WI38 (cell line): Measurements from ENCODE around the gene NFS1.

Experiments used
- H3K4me3 ChIP-seq: 2 replicates; pipeline ENCODE4 v1.5.1; 2011; ENCODE audit warnings: low read depth, mild to moderate bottlenecking, control low read depth, low read length
- TF ChIP-seq, protein P1 (sequence below): IDR thresholded peaks from 2 replicates; pipeline ENCODE4 v1.5.1; 2012; ENCODE audit warnings: low read depth, mild to moderate bottlenecking, control low read depth, low read length

NFS1 gene

DNA sequence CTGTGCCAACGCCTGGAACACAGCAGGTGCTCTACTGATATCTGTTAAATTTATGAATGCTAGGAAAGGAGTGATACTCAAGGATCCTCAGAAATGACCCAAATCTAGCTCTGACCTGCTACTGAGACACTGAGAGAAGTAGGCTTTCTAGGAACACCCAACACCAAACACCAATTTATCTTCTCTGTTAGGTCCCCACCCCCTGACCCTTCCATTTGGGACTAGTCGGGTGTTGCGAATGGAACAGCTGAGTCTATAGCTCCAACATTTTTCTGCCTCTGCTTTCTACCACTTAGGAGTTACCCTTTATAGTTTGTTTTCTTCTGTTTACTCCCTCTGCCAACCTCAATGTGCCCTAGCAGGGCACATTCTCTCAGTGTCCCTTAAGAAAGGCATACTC, 58.4 kb downstream of the NFS1 start:
- H3K4me3 ChIP-seq, result no peak overlapping the region
- TF ChIP-seq, protein P1, sequence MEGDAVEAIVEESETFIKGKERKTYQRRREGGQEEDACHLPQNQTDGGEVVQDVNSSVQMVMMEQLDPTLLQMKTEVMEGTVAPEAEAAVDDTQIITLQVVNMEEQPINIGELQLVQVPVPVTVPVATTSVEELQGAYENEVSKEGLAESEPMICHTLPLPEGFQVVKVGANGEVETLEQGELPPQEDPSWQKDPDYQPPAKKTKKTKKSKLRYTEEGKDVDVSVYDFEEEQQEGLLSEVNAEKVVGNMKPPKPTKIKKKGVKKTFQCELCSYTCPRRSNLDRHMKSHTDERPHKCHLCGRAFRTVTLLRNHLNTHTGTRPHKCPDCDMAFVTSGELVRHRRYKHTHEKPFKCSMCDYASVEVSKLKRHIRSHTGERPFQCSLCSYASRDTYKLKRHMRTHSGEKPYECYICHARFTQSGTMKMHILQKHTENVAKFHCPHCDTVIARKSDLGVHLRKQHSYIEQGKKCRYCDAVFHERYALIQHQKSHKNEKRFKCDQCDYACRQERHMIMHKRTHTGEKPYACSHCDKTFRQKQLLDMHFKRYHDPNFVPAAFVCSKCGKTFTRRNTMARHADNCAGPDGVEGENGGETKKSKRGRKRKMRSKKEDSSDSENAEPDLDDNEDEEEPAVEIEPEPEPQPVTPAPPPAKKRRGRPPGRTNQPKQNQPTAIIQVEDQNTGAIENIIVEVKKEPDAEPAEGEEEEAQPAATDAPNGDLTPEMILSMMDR, result no peak

GRCh38 chr20:35638751-35639150, 60.4 kb downstream of the NFS1 start:
- H3K4me3 ChIP-seq, result no peak overlapping the region
- TF ChIP-seq, protein P1, result no peak

DNA sequence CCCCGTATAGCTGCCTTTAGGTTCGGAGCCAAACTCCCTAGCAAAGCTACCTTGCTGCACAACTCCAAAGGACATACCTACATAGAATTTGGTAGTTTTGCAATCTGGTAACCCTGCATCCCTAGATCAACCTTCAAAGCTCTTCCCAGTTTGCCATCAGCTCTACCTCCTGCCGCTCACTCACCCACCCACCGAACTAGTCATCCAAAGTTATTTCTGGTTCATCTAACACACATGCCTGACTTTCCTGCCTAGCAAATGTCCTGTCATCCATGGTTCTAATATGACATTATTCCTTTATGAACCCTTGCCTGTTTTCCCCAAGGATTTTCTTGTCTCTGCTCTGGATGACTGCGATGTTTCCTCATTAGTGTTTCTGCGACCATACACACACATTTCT, 61.9 kb downstream of the NFS1 start:
- no peak overlapping the region for H3K4me3 ChIP-seq
- TF ChIP-seq, protein P1, result no peak

DNA sequence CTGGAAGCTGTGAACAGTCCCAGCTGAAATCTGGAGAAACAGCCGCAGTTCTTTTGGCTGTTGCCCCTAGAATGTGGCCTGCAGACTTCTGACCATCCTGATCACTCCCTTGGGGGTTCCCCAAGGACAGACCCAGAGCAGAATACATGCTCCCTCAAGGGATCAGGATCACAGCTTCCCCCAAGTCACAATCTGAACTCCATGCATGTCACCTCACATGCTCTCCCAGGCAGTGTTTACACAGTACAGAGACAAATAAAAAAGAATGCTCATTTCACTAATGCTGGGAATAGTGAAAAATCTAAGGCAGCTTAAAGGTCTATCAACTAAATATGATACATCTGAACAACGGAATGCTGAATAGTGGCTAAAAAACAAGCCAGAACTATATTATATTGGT, 63.1 kb downstream of the NFS1 start:
- TF ChIP-seq, protein P1, result no peak
- no peak overlapping the region for H3K4me3 ChIP-seq

DNA sequence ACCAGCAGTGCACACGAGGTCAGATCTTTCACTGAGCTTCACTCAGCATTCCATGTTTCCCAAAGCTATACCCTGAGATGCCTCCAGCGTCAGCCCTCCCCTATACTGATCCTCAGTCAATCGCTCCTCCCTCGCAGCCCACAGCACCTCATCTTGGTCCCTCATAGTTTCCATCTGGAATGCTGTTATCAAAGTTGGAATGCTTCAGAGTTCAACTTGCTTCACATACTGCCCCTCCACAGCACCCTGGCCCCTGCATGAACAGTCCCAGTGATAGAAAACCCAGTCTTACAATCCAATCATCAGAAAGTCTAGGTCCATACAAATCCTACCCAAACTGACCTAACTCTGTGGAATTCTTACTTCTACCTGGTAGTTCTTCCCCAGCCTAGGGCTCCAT, 63.5 kb downstream of the NFS1 start:
- H3K4me3 ChIP-seq, result no peak overlapping the region
- TF ChIP-seq, protein P1, result no peak

- H3K4me3 ChIP-seq, result no peak overlapping the region
- TF ChIP-seq, protein P1, result no peak
Measured at GRCh38 chr20:35632539-35633115, 66.5 kb downstream of the NFS1 start.

GRCh38 chr20:35630636-35631035, 68.5 kb downstream of the NFS1 start:
- H3K4me3 ChIP-seq, result no peak overlapping the region
- TF ChIP-seq, protein P1, result no peak
